GM18868 (cell line): ENCODE results near the gene HIPK1.

ENCODE experiments used
- ATAC-seq: cut with Tn5 transposase; IDR thresholded peaks from one replicate; pipeline ENCODE4 v1.9.1; 2021; ENCODE audit warnings: mild to moderate bottlenecking, moderate library complexity; ENCODE audit not compliant: unreplicated experiment

The HIPK1 gene

GRCh38 chr1:113928941-113929749 is at the start of gene HIPK1:
Gene HIPK1 (plus strand): TSS chr1:113929324.
- ATAC-seq: peak; percentile 63

GRCh38 chr1:113879739-113880038 is 49.4 kb upstream of the HIPK1 start:
- no peak for ATAC-seq

- no peak for ATAC-seq
These were observed 47.5 kb upstream of the HIPK1 start for GRCh38 chr1:113881661-113882060.

- no peak for ATAC-seq
These were observed 42.4 kb upstream of the HIPK1 start for GRCh38 chr1:113886417-113887401.

- no peak for ATAC-seq
These were observed 41.5 kb upstream of the HIPK1 start, which contains the start of gene BCL2L15 for GRCh38 chr1:113887402-113888175. Gene BCL2L15 (minus strand): TSS chr1:113887581. CDS start chr1:113887375, 206 bp downstream.

GRCh38 chr1:113890816-113891215 is 38.3 kb upstream of the HIPK1 start:
- no peak for ATAC-seq

- ATAC-seq: no peak
These were observed 37.4 kb upstream of the HIPK1 start for GRCh38 chr1:113891631-113892220.

GRCh38 chr1:113893267-113893666 is 35.9 kb upstream of the HIPK1 start:
- no peak for ATAC-seq

GRCh38 chr1:113895098-113895497 is 34.0 kb upstream of the HIPK1 start:
- ATAC-seq: no peak

- no peak for ATAC-seq
These were observed 33.2 kb upstream of the HIPK1 start for GRCh38 chr1:113895961-113896360.

- ATAC-seq: no peak
These were observed 30.8 kb upstream of the HIPK1 start for GRCh38 chr1:113898241-113898814.

GRCh38 chr1:113899111-113899510 is 30.0 kb upstream of the HIPK1 start:
- no peak for ATAC-seq

GRCh38 chr1:113901191-113901590 is 27.9 kb upstream of the HIPK1 start:
- ATAC-seq: no peak

- no peak for ATAC-seq
These were observed 25.4 kb upstream of the HIPK1 start for GRCh38 chr1:113903501-113904292.

- ATAC-seq: peak; percentile 38
These were observed 24.8 kb upstream of the HIPK1 start for GRCh38 chr1:113904293-113904673.

GRCh38 chr1:113904674-113905434 is 24.3 kb upstream of the HIPK1 start, which contains the start of the genes AP4B1 and DCLRE1B:
Gene AP4B1 (minus strand): TSS chr1:113904799. CDS start chr1:113904717, 82 bp downstream.
Gene DCLRE1B (plus strand): TSS chr1:113905326. CDS start chr1:113905587, 261 bp downstream.
- ATAC-seq: peak; percentile 89

- peak; percentile 1 for ATAC-seq
These were observed 23.7 kb upstream of the HIPK1 start for GRCh38 chr1:113905435-113905861.

- ATAC-seq: no peak
These were observed 16.4 kb upstream of the HIPK1 start for GRCh38 chr1:113912594-113913311.
